ENCODE results near the gene CRYGD.
"Not testable (repeated sequence)": the region's sequence is repeated elsewhere in the genome, so short reads cannot be mapped to it uniquely, and the experiment has no call there.

Gene CRYGD

GRCh38 chr2:208124013-208124715 lies at the start of gene CRYGD:
TSS of gene CRYGD (minus strand) at chr2:208124524. CDS start at chr2:208124473, 51 bp downstream.
- DNase-seq (ENCODE audit: low read depth), result not testable (repeated sequence)

- DNase-seq (ENCODE audit: low read depth), result no peak
These were observed 47.8 kb upstream of the CRYGD start for GRCh38 chr2:208172125-208172524.

- DNase-seq (ENCODE audit: low read depth), result no peak
These were observed 40.8 kb upstream of the CRYGD start for GRCh38 chr2:208164951-208165755.

- no peak for DNase-seq (ENCODE audit: low read depth)
These were observed 39.2 kb upstream of the CRYGD start, which contains the start of gene CRYGA for GRCh38 chr2:208163489-208163888. TSS of gene CRYGA (minus strand) at chr2:208163589. CDS start at chr2:208163556, 33 bp downstream.

- DNase-seq (ENCODE audit: low read depth), result no peak
These were observed 32.1 kb upstream of the CRYGD start for GRCh38 chr2:208156439-208156838.

GRCh38 chr2:208153156-208153555 lies 28.8 kb upstream of the CRYGD start:
- no peak for DNase-seq (ENCODE audit: low read depth)

GRCh38 chr2:208150956-208151355 lies 26.6 kb upstream of the CRYGD start:
- DNase-seq (ENCODE audit: low read depth), result no peak

- no peak for DNase-seq (ENCODE audit: low read depth)
These were observed 25.8 kb upstream of the CRYGD start for GRCh38 chr2:208150094-208150493.

- DNase-seq (ENCODE audit: low read depth), result no peak
These were observed 24.5 kb upstream of the CRYGD start for GRCh38 chr2:208148803-208149202.

- DNase-seq (ENCODE audit: low read depth), result no peak
These were observed 23.4 kb upstream of the CRYGD start for GRCh38 chr2:208147759-208148158.

- DNase-seq (ENCODE audit: low read depth), result no peak
These were observed 22.7 kb upstream of the CRYGD start for GRCh38 chr2:208147008-208147407.

GRCh38 chr2:208146006-208146405 lies 21.7 kb upstream of the CRYGD start, which contains the start of gene CRYGB:
TSS of gene CRYGB (minus strand) at chr2:208146158. CDS start at chr2:208146120, 38 bp downstream.
- no peak for DNase-seq (ENCODE audit: low read depth)

- DNase-seq (ENCODE audit: low read depth), result no peak
These were observed 18.8 kb upstream of the CRYGD start for GRCh38 chr2:208142925-208143799.

- DNase-seq (ENCODE audit: low read depth), result peak; percentile 3
These were observed 18.1 kb upstream of the CRYGD start for GRCh38 chr2:208142240-208142924.

- no peak for DNase-seq (ENCODE audit: low read depth)
These were observed 15.1 kb upstream of the CRYGD start for GRCh38 chr2:208139447-208139846.

GRCh38 chr2:208138334-208138733 lies 14.0 kb upstream of the CRYGD start:
- DNase-seq (ENCODE audit: low read depth), result not testable (repeated sequence)

- no peak for DNase-seq (ENCODE audit: low read depth)
These were observed 12.4 kb upstream of the CRYGD start for GRCh38 chr2:208136716-208137094.

GRCh38 chr2:208135794-208136715 lies 11.7 kb upstream of the CRYGD start:
- no peak for DNase-seq (ENCODE audit: low read depth)

GRCh38 chr2:208134928-208135586 lies 10.7 kb upstream of the CRYGD start:
- no peak for DNase-seq (ENCODE audit: low read depth)

GRCh38 chr2:208130712-208131110 lies 6.4 kb upstream of the CRYGD start:
- no peak for DNase-seq (ENCODE audit: low read depth)
